ENCODE data around the gene SDCBP2.

SDCBP2 gene

DNA sequence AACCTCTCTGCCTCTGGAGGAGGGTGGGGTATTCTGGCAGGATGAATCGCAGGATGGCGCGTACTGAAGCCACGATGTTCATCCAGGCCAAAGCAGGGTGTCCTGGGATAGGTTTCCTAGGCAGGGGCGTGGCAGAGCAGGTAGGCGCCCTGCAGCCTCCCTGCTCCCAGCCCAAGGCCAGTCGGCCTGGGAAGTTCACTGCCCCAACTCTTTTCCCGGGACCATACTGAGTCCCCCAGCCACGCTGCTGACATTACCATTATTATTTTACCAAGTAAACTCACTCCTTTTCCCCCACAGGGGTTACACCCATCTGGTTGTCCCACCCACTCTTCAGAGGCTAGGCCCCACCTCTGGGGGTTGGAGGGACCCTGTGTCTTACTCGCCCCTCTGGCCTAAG is 21.8 kb downstream of the SDCBP2 start:
- Histone ChIP-seq H3K9me3 (ENCODE audit: control insufficient read depth in 1 of 2, low read length in 2 of 2) (no peaks in the 10 kb centered on the region), H3K4me1 (ENCODE audit: control insufficient read depth in 1 of 2, insufficient read depth in 2 of 2, low read length in 2 of 2) (no peaks in the 10 kb centered on the region), H3K9ac (ENCODE audit: low read depth in 1 of 2, low read length in 2 of 2) (no peak overlapping the region), H3K4me3 (ENCODE audit: low read depth in 1 of 2, low read length in 2 of 2) (no peak overlapping the region), H3K27ac (ENCODE audit: low read depth, low read length) (no peak overlapping the region), H3K36me3 (ENCODE audit: control insufficient read depth in 1 of 2, insufficient read depth in 2 of 2, low read length in 2 of 2) (peaks cover 9 to 15% of the 10 kb centered on the region in 2 donors), H3K27me3 (ENCODE audit: control insufficient read depth in 1 of 2, insufficient read depth in 2 of 2, low read length in 2 of 2) (no peaks in the 10 kb centered on the region)

DNA sequence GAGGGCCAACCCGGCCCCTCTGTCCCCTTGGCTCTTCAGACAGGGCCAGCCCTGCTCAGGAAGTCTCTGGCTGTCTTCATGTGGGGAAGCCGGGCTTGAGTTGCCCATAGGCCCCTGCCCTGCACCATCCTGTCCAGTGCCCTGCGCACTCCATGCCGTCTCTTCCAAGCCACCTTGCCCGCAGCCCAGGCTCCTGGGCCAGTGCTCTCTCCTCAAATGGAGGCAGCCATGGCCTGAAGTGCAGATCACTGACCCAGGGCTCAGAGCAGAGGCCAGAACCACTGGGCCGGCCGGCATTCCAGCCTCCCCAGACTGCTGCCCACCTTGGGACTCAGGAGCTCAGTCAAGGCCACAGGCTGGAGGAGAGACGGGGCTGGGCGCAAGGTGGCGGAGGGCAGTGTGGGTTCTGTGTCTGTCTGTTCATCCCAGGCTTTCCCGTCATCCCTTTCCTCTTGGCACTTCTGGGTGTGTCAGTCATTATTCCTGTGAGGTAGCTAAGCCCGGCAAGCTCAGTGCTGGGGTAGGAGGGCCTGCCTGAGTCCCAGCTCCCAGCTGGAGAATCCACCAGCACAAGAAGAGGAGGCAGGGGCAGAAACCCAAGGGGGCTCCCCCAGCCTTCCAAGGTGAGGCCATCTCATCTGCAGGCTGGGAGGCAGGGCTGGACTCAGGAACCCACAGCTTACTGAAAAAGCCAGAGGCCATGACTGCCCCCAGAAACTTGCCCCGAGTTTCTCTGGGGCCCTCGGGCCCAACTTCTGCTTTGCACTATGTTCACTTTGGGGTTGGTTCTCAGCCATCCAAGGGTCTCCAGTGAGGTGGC is 22.4 kb downstream of the SDCBP2 start:
- H3K9ac ChIP-seq (ENCODE audit: low read depth in 1 of 2, low read length in 2 of 2), result no peak overlapping the region
- H3K4me1 ChIP-seq (ENCODE audit: control insufficient read depth in 1 of 2, insufficient read depth in 2 of 2, low read length in 2 of 2), result no peaks in the 10 kb centered on the region
- no peaks in the 10 kb centered on the region for H3K9me3 ChIP-seq (ENCODE audit: control insufficient read depth in 1 of 2, low read length in 2 of 2)
- H3K27ac ChIP-seq (ENCODE audit: low read depth, low read length), result no peak overlapping the region
- no peaks in the 10 kb centered on the region for H3K27me3 ChIP-seq (ENCODE audit: control insufficient read depth in 1 of 2, insufficient read depth in 2 of 2, low read length in 2 of 2)
- no peak overlapping the region for H3K4me3 ChIP-seq (ENCODE audit: low read depth in 1 of 2, low read length in 2 of 2)
- peaks cover 8 to 13% of the 10 kb centered on the region in 2 donors for H3K36me3 ChIP-seq (ENCODE audit: control insufficient read depth in 1 of 2, insufficient read depth in 2 of 2, low read length in 2 of 2)

DNA sequence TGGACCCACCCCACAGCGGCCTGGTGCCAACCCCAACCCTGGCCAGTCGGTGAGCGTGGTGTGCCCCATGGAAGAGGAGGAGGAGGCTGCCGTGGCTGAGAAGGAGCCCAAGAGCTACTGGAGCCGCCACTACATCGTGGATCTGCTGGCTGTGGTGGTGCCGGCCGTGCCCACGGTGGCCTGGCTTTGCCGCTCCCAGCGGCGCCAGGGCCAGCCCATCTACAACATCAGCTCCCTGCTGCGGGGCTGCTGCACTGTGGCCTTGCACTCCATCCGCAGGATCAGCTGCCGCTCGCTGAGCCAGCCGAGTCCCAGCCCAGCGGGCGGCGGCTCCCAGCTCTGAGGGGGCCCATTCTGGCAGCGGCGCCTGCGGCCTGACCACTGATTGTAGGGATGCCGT is 23.2 kb downstream of the SDCBP2 start:
- H3K4me3 ChIP-seq (ENCODE audit: low read depth in 1 of 2, low read length in 2 of 2), result no peak overlapping the region
- H3K9ac ChIP-seq (ENCODE audit: low read depth in 1 of 2, low read length in 2 of 2), result no peak overlapping the region
- peaks cover 4 to 6% of the 10 kb centered on the region in 2 donors for H3K36me3 ChIP-seq (ENCODE audit: control insufficient read depth in 1 of 2, insufficient read depth in 2 of 2, low read length in 2 of 2)

DNA sequence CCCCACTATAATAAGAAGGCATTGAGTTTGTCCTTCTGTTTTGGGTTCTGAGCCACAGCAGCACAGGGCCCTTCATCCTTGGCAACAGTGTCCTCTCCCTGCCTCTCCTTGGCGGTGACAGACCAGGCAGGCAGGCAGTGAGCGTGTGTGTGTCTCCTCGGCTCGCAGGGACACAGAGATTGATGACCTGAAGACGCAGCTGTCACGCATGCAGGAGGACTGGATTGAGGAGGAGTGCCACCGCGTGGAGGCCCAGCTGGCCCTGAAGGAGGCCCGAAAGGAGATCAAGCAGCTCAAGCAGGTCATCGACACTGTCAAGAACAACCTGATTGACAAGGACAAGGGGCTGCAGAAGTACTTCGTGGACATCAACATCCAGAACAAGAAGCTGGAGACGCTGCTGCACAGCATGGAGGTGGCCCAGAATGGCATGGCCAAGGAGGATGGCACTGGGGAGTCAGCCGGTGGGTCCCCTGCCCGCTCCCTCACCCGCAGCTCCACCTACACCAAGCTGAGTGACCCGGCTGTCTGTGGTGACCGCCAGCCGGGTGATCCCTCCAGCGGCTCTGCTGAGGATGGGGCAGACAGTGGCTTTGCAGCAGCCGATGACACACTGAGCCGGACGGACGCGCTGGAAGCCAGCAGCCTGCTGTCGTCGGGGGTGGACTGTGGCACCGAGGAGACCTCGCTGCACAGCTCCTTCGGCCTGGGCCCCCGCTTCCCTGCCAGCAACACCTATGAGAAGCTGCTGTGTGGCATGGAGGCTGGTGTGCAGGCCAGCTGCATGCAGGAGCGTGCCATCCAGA is 24.0 kb downstream of the SDCBP2 start:
- H3K36me3 ChIP-seq (ENCODE audit: control insufficient read depth in 1 of 2, insufficient read depth in 2 of 2, low read length in 2 of 2), result peaks cover 0 to 6% of the 10 kb centered on the region in 2 donors
- H3K9me3 ChIP-seq (ENCODE audit: control insufficient read depth in 1 of 2, low read length in 2 of 2), result no peaks in the 10 kb centered on the region
- no peak overlapping the region for H3K4me3 ChIP-seq (ENCODE audit: low read depth in 1 of 2, low read length in 2 of 2)
- no peak overlapping the region for H3K27ac ChIP-seq (ENCODE audit: low read depth, low read length)
- peaks cover 0 to 3% of the 10 kb centered on the region in 2 donors for H3K4me1 ChIP-seq (ENCODE audit: control insufficient read depth in 1 of 2, insufficient read depth in 2 of 2, low read length in 2 of 2)
- no peak overlapping the region for H3K9ac ChIP-seq (ENCODE audit: low read depth in 1 of 2, low read length in 2 of 2)
- no peaks in the 10 kb centered on the region for H3K27me3 ChIP-seq (ENCODE audit: control insufficient read depth in 1 of 2, insufficient read depth in 2 of 2, low read length in 2 of 2)

More for the DNA sequence above, 23.2 kb downstream of the SDCBP2 start:
- H3K27me3 ChIP-seq (ENCODE audit: control insufficient read depth in 1 of 2, insufficient read depth in 2 of 2, low read length in 2 of 2), result no peaks in the 10 kb centered on the region
- H3K4me1 ChIP-seq (ENCODE audit: control insufficient read depth in 1 of 2, insufficient read depth in 2 of 2, low read length in 2 of 2), result peaks cover 0 to under 1% of the 10 kb centered on the region in 2 donors
- H3K9me3 ChIP-seq (ENCODE audit: control insufficient read depth in 1 of 2, low read length in 2 of 2), result no peaks in the 10 kb centered on the region
- H3K27ac ChIP-seq (ENCODE audit: low read depth, low read length), result no peak overlapping the region

DNA sequence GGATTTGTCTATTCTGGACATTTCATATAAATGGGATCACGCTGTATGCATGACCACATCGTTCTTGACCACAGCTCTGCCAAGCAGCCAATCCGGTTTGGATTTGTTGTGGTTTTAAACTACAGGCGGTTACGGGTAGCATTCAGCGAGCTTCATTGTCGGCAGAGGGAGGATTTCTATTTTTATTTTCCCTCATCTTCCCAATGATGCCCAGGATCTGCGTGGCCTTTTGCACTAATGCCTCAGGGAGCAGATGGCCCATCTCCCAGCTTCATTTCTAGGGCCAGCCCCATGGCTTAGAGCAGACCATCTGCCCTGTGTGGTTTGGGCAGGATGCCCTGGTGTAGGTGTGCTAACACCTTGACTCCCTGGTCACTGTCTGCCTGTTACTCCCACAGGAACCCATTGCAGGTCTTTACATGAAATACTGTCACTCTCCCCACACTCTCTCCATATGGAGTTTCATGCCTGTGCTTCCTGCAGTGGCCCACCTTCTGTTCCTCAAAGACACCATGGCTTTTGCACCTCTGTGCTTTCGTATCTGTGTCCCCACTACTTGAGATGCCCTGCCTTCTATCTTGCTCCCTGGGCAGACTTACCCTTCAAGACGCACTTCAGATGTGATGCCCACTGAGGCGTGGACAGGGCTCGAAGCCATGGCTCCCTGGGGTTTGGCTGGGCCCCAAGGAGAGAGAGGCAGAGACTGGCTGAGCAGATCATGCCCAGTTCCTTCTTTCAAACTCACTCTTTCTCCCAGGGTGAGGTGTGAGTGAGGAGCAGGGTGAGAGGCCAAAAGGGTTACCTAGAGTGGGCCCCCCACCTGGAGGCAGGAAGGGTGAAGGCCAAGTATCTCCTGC is 26.0 kb downstream of the SDCBP2 start:
- peaks cover 0 to 3% of the 10 kb centered on the region in 2 donors for H3K4me1 ChIP-seq (ENCODE audit: control insufficient read depth in 1 of 2, insufficient read depth in 2 of 2, low read length in 2 of 2)
- no peak overlapping the region for H3K9ac ChIP-seq (ENCODE audit: low read depth in 1 of 2, low read length in 2 of 2)
- H3K27ac ChIP-seq (ENCODE audit: low read depth, low read length), result no peak overlapping the region
- no peaks in the 10 kb centered on the region for H3K27me3 ChIP-seq (ENCODE audit: control insufficient read depth in 1 of 2, insufficient read depth in 2 of 2, low read length in 2 of 2)
- no peak overlapping the region for H3K4me3 ChIP-seq (ENCODE audit: low read depth in 1 of 2, low read length in 2 of 2)
- peaks cover 0 to 6% of the 10 kb centered on the region in 2 donors for H3K36me3 ChIP-seq (ENCODE audit: control insufficient read depth in 1 of 2, insufficient read depth in 2 of 2, low read length in 2 of 2)
- no peaks in the 10 kb centered on the region for H3K9me3 ChIP-seq (ENCODE audit: control insufficient read depth in 1 of 2, low read length in 2 of 2)

DNA sequence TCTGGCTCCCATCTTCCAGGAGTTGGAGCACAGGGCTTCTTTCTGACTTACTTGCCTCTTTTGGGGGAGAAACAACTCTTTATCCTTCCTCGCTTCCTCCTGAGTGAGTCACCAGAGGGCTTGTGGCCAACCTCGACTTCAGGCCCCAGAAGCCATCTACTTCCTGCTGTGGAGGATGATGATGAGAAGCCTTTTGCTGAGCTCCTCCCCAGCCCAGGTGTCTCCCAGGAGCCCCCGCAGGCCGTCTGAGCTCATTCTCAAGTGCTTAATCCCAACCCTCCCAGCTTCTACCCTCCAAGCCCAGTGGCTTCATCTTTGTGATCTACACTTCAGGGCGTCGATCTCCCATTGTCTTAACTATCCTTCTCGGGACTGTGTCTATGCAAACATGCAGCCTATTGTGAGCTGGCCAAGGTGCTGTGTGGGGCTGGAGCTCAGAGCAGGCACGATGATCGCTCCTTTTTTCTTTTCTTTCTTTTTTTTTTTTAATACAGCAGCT is 27.9 kb downstream of the SDCBP2 start:
- H3K36me3 ChIP-seq (ENCODE audit: control insufficient read depth in 1 of 2, insufficient read depth in 2 of 2, low read length in 2 of 2), result peaks cover 0 to 6% of the 10 kb centered on the region in 2 donors
- H3K9ac ChIP-seq (ENCODE audit: low read depth in 1 of 2, low read length in 2 of 2), result no peak overlapping the region

DNA sequence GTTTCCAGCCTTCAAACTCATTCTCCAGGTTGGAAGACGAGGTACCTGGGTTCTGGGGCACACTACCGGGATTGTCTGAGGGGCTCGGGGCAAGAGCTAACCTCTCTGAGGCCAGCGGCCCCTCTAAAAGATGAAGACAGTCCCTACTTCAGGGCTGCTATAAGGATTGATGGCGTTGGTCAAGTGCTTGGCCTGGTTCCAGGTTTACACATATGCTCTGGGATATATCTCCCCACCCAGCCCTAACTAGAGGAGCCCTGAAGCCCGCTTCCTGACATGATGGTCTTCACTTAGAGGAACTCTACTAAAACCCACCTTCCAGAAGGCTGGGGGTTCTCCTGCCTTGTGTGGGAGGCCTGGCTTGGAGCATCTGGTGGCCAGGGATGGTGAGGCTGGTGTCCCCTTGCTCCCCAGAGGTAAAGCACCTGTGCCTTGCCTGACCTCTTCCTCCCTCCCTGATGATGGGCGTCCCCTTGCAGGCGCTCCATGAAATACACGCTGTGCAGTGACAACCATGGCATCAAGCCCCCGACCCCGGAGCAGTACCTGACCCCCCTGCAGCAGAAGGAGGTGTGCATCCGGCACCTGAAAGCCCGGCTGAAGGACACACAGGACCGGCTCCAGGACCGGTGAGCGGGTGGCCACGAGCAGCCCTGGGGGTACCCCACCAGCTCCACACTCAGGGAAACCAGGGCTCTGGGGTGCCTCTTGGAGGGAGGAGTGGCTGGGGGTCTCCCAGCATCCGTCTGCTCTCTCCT is 28.7 kb downstream of the SDCBP2 start:
- Histone ChIP-seq H3K9me3 (ENCODE audit: control insufficient read depth in 1 of 2, low read length in 2 of 2) (no peaks in the 10 kb centered on the region), H3K4me3 (ENCODE audit: low read depth in 1 of 2, low read length in 2 of 2) (no peak overlapping the region), H3K9ac (ENCODE audit: low read depth in 1 of 2, low read length in 2 of 2) (no peak overlapping the region), H3K36me3 (ENCODE audit: control insufficient read depth in 1 of 2, insufficient read depth in 2 of 2, low read length in 2 of 2) (peaks cover 0 to 6% of the 10 kb centered on the region in 2 donors), H3K4me1 (ENCODE audit: control insufficient read depth in 1 of 2, insufficient read depth in 2 of 2, low read length in 2 of 2) (peaks cover 0 to 3% of the 10 kb centered on the region in 2 donors), H3K27me3 (ENCODE audit: control insufficient read depth in 1 of 2, insufficient read depth in 2 of 2, low read length in 2 of 2) (no peaks in the 10 kb centered on the region), H3K27ac (ENCODE audit: low read depth, low read length) (no peak overlapping the region)

More for the DNA sequence above, 27.9 kb downstream of the SDCBP2 start:
- Histone ChIP-seq H3K4me3 (ENCODE audit: low read depth in 1 of 2, low read length in 2 of 2) (no peak overlapping the region), H3K4me1 (ENCODE audit: control insufficient read depth in 1 of 2, insufficient read depth in 2 of 2, low read length in 2 of 2) (peaks cover 0 to 3% of the 10 kb centered on the region in 2 donors), H3K9me3 (ENCODE audit: control insufficient read depth in 1 of 2, low read length in 2 of 2) (no peaks in the 10 kb centered on the region), H3K27ac (ENCODE audit: low read depth, low read length) (no peak overlapping the region), H3K27me3 (ENCODE audit: control insufficient read depth in 1 of 2, insufficient read depth in 2 of 2, low read length in 2 of 2) (no peaks in the 10 kb centered on the region)

- Histone ChIP-seq H3K27me3 (ENCODE audit: control insufficient read depth in 1 of 2, insufficient read depth in 2 of 2, low read length in 2 of 2) (no peaks in the 10 kb centered on the region), H3K4me3 (ENCODE audit: low read depth in 1 of 2, low read length in 2 of 2) (no peak overlapping the region), H3K4me1 (ENCODE audit: control insufficient read depth in 1 of 2, insufficient read depth in 2 of 2, low read length in 2 of 2) (peaks cover 0 to 3% of the 10 kb centered on the region in 2 donors), H3K27ac (ENCODE audit: low read depth, low read length) (no peak overlapping the region), H3K9ac (ENCODE audit: low read depth in 1 of 2, low read length in 2 of 2) (no peak overlapping the region), H3K36me3 (ENCODE audit: control insufficient read depth in 1 of 2, insufficient read depth in 2 of 2, low read length in 2 of 2) (peaks cover 0 to under 1% of the 10 kb centered on the region in 2 donors), H3K9me3 (ENCODE audit: control insufficient read depth in 1 of 2, low read length in 2 of 2) (no peaks in the 10 kb centered on the region)
These were observed 29.4 kb downstream of the SDCBP2 start for GRCh38 chr20:1299522-1299921.

GRCh38 chr20:1298888-1299511 is 29.9 kb downstream of the SDCBP2 start:
- Histone ChIP-seq H3K9me3 (ENCODE audit: control insufficient read depth in 1 of 2, low read length in 2 of 2) (no peaks in the 10 kb centered on the region), H3K27ac (ENCODE audit: low read depth, low read length) (no peak overlapping the region), H3K9ac (ENCODE audit: low read depth in 1 of 2, low read length in 2 of 2) (no peak overlapping the region), H3K27me3 (ENCODE audit: control insufficient read depth in 1 of 2, insufficient read depth in 2 of 2, low read length in 2 of 2) (no peaks in the 10 kb centered on the region), H3K36me3 (ENCODE audit: control insufficient read depth in 1 of 2, insufficient read depth in 2 of 2, low read length in 2 of 2) (no peaks in the 10 kb centered on the region), H3K4me1 (ENCODE audit: control insufficient read depth in 1 of 2, insufficient read depth in 2 of 2, low read length in 2 of 2) (peaks cover 0 to 4% of the 10 kb centered on the region in 2 donors), H3K4me3 (ENCODE audit: low read depth in 1 of 2, low read length in 2 of 2) (no peak overlapping the region)

All from duodenal mucosa (tissue), 2 donors.